Measurements from ENCODE around the gene IFNAR2. TPM values are rescaled to one million over a fixed set of nuclear protein-coding genes. Genes with fewer than 3 reads are reported as not detected.
"Not testable (repeated sequence)": the region's sequence is repeated elsewhere in the genome, so short reads cannot be mapped to it uniquely, and the experiment has no call there.

IFNAR2 gene
- total RNA-seq, 1 experiment from 2014 or later, result 2.1 TPM

GRCh38 chr21:33240404-33240803 is 10.7 kb downstream of the IFNAR2 start:
- Histone ChIP-seq H3K36me3 (ENCODE audit: low read depth, low read length) (no peaks in the 10 kb centered on the region), H3K9me3 (ENCODE audit: low read length) (no peaks in the 10 kb centered on the region), H2AFZ (ENCODE audit: low read length) (no peak overlapping the region), H3K9ac (ENCODE audit: low read length) (no peak overlapping the region), H4K20me1 (ENCODE audit: low read length) (no peaks in the 10 kb centered on the region), H3K27ac (ENCODE audit: low read length) (no peak overlapping the region), H3K4me2 (ENCODE audit: low read length) (no peak overlapping the region), H3K79me2 (ENCODE audit: low read length) (no peaks in the 10 kb centered on the region), H3K9me2 (replicated peaks; ENCODE audit: low read length) (no peaks in the 10 kb centered on the region), H3K4me3 (ENCODE audit: low read length) (no peak overlapping the region), H3K27me3 (ENCODE audit: low read length) (no peaks in the 10 kb centered on the region), H3K4me1 (ENCODE audit: insufficient read depth, low read length) (no peaks in the 10 kb centered on the region), H3F3A (ENCODE audit: low read length, unreplicated experiment) (no peaks in the 10 kb centered on the region)
- TF ChIP-seq EZH2phosphoT487 (IDR thresholded peaks at IDR 0.05; ENCODE audit: borderline replicate concordance, low read length), result no peak
- no peak for TF ChIP-seq CTCF (conservative IDR thresholded peaks at IDR 0.05; ENCODE audit: low read depth, low read length)
- no peak for TF ChIP-seq EZH2 (IDR thresholded peaks at IDR 0.05; ENCODE audit: low read length, unreplicated experiment)
- ATAC-seq (no peak), DNase-seq (no peak)
- CTCF ChIA-PET, result no interaction called here
- POLR2A ChIA-PET (ENCODE audit: unreplicated experiment), result no interaction called here
- no TSS peak for BruUV-seq (replicated peaks)
- intact Hi-C loops (cut with micrococcal nuclease), result no loop called here

- Histone ChIP-seq H3K9me3 (ENCODE audit: low read length) (no peaks in the 10 kb centered on the region), H3K4me2 (ENCODE audit: low read length) (no peak overlapping the region), H3K79me2 (ENCODE audit: low read length) (no peaks in the 10 kb centered on the region), H3F3A (ENCODE audit: low read length, unreplicated experiment) (no peaks in the 10 kb centered on the region), H3K27ac (ENCODE audit: low read length) (no peak overlapping the region), H2AFZ (ENCODE audit: low read length) (no peak overlapping the region), H3K36me3 (ENCODE audit: low read depth, low read length) (peaks cover 5% of the 10 kb centered on the region; the same call in 1 of the 2 replicates), H3K27me3 (ENCODE audit: low read length) (no peaks in the 10 kb centered on the region), H3K4me1 (ENCODE audit: insufficient read depth, low read length) (no peaks in the 10 kb centered on the region), H3K9ac (ENCODE audit: low read length) (no peak overlapping the region), H4K20me1 (ENCODE audit: low read length) (no peaks in the 10 kb centered on the region), H3K9me2 (replicated peaks; ENCODE audit: low read length) (no peaks in the 10 kb centered on the region), H3K4me3 (ENCODE audit: low read length) (no peak overlapping the region)
- no peak for ATAC-seq
- CTCF ChIA-PET, result no interaction called here
- TF ChIP-seq CTCF (conservative IDR thresholded peaks at IDR 0.05; ENCODE audit: low read depth, low read length) (no peak), EZH2phosphoT487 (IDR thresholded peaks at IDR 0.05; ENCODE audit: borderline replicate concordance, low read length) (no peak), EZH2 (IDR thresholded peaks at IDR 0.05; ENCODE audit: low read length, unreplicated experiment) (no peak)
- intact Hi-C loops (cut with micrococcal nuclease), result no loop called here
- no peak for DNase-seq
- no TSS peak for BruUV-seq (replicated peaks)
- POLR2A ChIA-PET (ENCODE audit: unreplicated experiment), result no interaction called here
Measured at GRCh38 chr21:33241846-33242245, 12.1 kb downstream of the IFNAR2 start.

- POLR2A ChIA-PET (ENCODE audit: unreplicated experiment); BruUV-seq (replicated peaks): not testable (repeated sequence)
Measured at GRCh38 chr21:33242846-33243245, 13.1 kb downstream of the IFNAR2 start.

More at GRCh38 chr21:33242846-33243245, 13.1 kb downstream of the IFNAR2 start:
- H3K9ac ChIP-seq (ENCODE audit: low read length); intact Hi-C loops (cut with micrococcal nuclease); H4K20me1 ChIP-seq (ENCODE audit: low read length); H3K4me2 ChIP-seq (ENCODE audit: low read length); H2AFZ ChIP-seq (ENCODE audit: low read length); H3K27me3 ChIP-seq (ENCODE audit: low read length); DNase-seq; H3F3A ChIP-seq (ENCODE audit: low read length, unreplicated experiment); H3K36me3 ChIP-seq (ENCODE audit: low read depth, low read length); H3K27ac ChIP-seq (ENCODE audit: low read length); H3K79me2 ChIP-seq (ENCODE audit: low read length); CTCF ChIA-PET; H3K9me3 ChIP-seq (ENCODE audit: low read length); H3K9me2 ChIP-seq (replicated peaks; ENCODE audit: low read length); H3K4me1 ChIP-seq (ENCODE audit: insufficient read depth, low read length); ATAC-seq; H3K4me3 ChIP-seq (ENCODE audit: low read length): not testable (repeated sequence)
